GM12801 (cell line): ENCODE results near the gene KAT6B.

ENCODE experiments used
- TF ChIP-seq, protein P1 (sequence below): IDR thresholded peaks from one replicate; pipeline ENCODE4 v1.5.1; 2011; ENCODE audit warnings: control low read depth; ENCODE audit not compliant: insufficient read length; ENCODE audit errors: extremely low read depth

Gene KAT6B

DNA sequence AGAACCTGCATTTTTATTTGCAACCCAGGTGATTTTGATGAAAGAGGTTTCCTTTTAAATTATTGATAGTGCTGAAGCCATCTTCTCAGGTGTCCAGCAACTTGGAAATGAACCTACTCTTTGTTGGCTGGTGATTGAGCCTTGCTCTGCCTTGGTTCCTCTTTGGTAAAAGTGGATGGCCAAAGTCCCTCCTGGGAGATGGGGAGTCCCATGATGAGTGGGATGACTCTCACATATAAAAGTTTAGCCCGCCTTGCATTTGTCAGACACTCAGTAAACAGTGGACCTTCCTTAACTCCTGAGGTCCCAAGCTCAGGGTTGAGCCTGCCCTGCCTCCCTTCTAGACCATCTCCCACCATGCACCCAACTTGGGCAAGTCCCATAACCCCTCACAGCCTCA lies 28.9 kb upstream of the KAT6B start:
- TF ChIP-seq, protein P1, sequence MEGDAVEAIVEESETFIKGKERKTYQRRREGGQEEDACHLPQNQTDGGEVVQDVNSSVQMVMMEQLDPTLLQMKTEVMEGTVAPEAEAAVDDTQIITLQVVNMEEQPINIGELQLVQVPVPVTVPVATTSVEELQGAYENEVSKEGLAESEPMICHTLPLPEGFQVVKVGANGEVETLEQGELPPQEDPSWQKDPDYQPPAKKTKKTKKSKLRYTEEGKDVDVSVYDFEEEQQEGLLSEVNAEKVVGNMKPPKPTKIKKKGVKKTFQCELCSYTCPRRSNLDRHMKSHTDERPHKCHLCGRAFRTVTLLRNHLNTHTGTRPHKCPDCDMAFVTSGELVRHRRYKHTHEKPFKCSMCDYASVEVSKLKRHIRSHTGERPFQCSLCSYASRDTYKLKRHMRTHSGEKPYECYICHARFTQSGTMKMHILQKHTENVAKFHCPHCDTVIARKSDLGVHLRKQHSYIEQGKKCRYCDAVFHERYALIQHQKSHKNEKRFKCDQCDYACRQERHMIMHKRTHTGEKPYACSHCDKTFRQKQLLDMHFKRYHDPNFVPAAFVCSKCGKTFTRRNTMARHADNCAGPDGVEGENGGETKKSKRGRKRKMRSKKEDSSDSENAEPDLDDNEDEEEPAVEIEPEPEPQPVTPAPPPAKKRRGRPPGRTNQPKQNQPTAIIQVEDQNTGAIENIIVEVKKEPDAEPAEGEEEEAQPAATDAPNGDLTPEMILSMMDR = no peak

DNA sequence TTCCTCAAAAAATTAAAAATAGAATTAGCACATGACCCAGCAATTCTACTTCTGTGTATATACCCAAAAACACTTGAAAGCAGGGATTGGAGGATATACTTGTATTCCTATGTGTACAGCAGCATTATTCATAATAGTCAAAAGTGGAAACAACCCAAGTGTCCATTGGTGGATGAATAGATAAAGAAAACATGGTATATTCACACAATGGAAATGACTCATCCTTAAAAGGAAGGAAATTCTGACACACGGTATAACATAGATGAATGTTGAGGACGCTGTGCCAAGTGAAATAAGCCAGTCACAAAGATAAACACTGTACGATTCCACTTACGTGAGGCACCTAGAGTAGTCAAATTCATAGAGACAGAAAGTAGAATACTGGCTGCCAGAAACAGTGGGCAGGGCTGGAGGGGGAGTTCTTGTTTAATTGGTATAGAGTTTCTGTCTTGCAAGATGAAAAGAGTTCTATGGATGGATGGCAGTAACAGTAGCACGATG lies 26.6 kb upstream of the KAT6B start:
- TF ChIP-seq, protein P1 = no peak

DNA sequence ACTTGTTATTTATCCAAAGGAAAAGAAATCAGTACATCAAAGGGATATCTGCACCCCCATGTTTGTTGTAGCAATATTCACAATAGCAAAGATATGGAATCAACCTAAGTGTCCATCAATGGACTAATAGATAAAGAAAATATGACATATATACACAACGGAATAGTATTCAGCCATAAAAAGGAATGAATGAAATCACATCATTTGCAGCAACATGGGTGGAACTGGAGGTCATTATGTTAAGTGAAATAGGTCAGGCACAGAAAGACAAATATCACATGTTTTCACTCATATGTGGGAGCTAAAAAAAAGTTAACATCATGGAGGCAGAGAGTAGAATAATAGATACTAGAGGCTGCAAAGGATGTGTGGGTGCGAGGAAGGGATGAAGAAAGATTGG lies 25.0 kb upstream of the KAT6B start:
- TF ChIP-seq, protein P1 = no peak

DNA sequence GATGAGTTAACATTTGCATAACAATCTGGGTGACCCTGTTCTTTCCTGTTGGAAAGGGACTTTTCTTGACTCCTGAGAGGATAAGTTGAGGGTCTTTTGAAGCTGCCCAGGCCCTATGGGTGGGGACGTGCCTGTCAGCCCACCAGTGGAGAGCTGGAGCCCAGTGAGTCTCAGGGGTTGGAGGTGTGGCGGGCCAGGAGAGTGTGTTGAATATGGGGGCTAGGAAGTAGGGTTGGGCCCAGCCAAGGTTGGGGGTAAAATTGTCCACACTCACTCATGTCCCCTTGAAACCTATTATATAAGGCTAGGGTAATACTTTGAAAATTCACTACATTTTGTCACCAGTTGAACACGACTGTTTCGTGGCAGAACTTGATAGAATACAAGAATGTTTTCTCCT lies 17.9 kb upstream of the KAT6B start:
- TF ChIP-seq, protein P1 = no peak

DNA sequence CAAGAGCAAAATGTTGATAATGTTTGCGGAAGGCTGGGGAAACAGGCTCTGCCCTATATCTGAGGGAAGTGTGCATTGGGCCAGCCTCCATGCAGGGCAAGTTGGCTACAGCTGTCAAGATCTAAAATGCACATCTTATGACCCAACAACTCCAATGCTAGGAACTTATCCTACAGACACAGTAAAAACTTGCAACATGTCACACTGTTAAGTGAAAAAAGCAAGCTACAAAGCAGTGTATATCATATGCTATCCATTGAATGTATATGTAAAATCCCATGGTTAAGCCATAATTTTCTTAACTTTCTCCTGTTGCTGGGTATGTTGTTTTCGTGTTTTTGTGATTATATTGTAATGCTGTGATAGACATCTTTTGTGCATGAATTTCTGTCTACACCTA lies 16.3 kb upstream of the KAT6B start:
- TF ChIP-seq, protein P1 = no peak

DNA sequence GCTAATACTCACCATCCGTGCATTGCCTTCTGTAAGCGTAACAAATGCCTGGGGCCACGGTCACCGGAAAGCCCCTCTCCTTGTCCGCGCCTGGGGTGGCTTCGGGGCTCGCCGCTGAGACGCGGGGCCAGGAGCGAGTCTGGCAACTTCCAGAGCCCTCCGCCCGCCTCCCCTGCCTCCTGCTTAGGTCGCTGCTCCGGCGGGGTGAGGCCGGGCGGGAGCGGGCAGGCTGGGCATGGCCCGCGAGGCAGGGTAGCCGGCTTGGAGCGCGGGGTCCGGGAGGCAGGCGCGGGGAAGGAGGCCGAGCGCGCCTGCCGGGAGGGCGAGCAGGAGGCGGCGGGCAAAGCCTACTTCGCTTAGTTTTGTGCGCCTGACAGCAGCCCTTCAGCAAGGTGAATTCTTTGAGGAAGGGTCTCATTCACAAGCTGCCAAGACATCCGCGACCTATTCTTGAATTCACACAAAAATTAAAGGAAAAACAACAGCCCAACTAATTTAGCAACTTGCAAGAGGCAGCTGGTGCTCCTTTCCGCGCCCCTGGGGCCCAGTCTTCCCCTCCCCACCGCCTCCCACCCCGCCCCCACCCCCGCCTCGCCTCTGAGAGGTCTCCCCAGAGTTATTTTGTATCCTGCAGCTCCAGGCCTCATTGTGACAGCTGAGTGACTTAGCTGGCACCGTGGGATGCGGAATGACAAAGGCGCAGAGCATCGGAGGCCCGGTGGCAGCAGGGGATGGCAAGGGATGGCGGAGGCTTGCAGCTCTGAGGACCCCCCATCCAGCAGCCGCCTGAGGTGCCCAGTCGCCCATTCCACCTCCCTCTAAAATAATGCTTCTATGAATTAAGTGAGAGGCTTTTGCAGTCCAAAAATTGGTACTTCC lies 12.8 kb upstream of the KAT6B start:
- TF ChIP-seq, protein P1 = no peak

DNA sequence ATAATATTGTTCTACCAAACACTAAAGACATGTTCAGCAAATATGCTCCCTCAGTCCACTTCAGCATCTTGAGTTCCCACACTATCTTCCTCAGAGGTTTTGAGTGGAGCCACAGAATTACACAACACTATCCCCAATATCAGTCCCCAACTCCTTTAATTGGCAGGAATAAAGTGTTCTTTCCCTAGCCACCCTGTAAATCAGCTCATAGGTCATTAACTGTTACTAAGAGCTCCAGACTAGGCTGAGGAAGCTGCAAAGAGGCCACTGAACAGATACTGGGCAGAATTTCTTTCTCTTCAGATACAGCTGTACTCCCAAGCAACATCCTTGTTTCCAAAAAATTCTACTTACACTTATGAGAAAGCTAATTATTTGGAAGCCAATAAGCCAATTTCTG lies 11.6 kb upstream of the KAT6B start:
- TF ChIP-seq, protein P1 = no peak
